ELR (cell line): Measurements from ENCODE around the gene GPR82.
A peak's percentile ranks its signal among the peaks of the same experiment; 100 is the strongest.
"Not testable (repeated sequence)": the region's sequence is repeated elsewhere in the genome, so short reads cannot be mapped to it uniquely, and the experiment has no call there.

ENCODE experiments used
- DNase-seq: peaks from one replicate; pipeline ENCODE4 v3.0.0-alpha.2; 2015; ENCODE audit warnings: low read depth

The GPR82 gene, protein sequence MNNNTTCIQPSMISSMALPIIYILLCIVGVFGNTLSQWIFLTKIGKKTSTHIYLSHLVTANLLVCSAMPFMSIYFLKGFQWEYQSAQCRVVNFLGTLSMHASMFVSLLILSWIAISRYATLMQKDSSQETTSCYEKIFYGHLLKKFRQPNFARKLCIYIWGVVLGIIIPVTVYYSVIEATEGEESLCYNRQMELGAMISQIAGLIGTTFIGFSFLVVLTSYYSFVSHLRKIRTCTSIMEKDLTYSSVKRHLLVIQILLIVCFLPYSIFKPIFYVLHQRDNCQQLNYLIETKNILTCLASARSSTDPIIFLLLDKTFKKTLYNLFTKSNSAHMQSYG

DNA sequence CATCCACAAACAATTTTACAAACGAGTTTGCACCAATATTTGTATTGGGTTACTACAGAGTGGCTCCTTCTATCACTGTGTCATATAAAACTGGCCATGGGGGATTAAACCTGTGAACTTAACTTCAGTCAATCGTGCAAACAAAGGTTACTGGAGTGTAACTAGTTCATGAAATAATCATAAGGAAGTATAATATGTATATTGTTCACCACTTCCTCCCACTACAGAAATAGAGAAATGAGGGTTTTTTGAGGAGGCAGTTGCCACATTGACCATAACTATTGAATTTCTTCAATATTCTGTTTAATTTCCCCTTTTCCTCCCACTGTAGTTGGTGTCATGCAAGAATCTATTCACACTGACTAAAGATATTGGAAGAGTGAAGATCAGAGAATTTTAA lies at the start of gene GPR82:
Gene GPR82, plus strand, starts transcription at position 356 of the 400 bp plus-strand sequence. CDS start 2,846 bp downstream, outside the sequence.
- DNase-seq = no peak

DNA sequence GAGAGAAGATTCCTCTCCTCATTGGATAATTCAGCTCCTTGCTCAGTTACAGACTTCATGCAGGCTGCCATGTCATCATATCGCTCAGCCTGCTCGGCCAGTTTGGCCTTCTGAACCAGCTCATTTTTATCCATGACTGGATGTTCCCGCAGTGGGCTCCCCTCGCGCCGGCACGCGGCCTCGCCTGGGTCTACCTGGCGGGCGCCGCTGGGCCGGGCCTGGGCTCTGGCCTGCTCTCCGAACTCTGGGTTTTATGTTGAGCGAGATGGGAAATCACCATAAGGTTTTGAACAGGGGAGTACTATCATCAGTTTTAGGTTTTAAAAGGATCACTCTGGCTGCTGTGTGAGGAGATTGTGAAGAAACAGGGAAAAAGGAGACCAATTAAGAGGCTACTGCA lies 47.6 kb upstream of the GPR82 start:
- not testable (repeated sequence) for DNase-seq

DNA sequence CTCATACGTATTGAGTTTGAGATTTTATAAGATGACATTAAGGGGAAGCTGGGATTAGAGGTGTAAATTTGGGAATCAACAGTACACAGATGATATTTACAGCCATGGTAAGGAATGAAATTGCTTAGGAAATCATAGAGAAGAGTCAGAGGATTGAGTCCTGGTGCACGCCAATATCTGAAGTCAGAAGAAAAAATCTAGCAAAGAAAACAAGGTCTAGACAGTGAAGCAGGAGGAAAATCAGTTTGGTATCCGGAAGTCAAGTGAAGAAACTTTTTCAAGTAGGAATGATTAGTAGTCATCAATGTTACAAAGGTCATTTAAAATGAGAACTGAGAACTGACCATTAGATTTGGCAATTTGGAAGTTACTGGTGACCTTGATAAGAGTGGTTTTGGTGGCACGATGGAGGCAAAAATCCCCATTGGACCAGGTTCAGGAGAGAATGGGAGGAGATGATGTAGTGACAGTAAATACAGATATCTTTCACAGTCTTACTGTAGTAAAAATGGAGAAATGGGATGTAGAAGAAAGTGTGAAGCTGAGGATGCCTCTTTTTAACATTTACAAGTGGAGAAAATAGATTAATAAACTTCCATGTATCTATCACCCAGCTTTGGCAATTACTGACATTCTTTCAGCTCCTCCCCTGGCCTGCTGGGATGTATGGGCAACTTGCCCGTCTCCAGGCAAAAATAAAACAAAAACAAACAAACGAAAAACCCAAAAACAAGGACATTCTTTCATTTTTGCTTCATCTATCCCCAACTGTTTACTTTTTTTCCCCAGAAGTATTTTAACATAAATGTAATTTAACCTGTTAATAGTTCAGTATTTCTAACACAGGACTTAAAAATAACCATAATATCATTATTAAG lies 46.6 kb upstream of the GPR82 start:
- DNase-seq = no peak

DNA sequence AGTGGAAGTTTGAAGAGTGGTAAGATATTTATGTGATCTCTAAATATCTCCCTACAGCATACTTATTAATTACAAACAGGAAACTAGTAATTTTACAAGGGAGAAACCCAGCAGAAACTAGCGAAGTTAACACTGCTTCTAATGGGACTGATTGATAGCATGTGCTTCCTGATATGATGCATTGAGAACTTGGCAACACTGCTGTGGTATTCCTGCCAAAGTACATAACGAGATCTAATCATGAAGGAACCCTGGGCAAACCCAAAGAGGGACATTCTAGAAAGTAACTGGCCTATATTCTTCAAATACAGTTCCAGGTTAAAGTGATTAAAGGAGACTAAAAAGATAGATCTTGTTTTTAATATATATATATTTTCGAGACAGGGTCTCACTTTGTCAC lies 39.8 kb upstream of the GPR82 start:
- no peak for DNase-seq

DNA sequence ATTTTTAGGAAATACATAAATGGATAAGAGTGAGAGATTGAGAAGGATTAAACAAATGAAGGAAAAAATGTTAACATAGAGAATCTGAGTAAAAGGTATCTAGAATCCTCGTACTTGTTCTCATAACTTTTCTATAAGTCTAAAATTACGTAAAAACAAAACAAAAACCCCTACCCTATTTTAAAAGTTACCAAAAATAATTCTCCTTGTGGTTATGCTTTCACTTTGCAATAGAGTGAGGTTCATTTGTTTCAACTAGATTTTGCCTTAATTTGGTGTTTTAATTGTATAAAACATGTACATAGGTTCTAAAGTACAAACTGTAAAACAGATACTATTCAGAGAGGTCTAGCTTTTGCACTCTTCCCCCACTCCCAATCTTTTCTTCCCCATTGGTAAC lies 39.0 kb upstream of the GPR82 start:
- no peak for DNase-seq

DNA sequence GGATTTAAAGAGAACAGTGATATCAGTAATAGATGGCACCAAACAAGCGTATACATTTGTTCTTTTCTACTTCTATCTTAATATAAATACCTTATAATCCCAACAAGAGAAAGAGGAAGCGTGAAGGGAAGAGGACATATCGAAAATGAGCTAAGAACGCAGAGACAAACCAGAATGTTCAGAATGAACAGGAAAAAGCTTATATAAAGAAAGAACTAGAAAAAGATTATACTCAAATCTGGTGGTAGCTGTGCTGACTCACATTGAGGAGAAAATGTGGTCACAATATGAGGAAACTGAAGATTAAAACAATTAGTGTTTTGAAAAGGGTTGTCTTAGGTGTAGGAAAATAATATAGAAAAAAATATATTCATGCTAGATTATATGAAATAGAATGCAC lies 37.2 kb upstream of the GPR82 start:
- no peak for DNase-seq

DNA sequence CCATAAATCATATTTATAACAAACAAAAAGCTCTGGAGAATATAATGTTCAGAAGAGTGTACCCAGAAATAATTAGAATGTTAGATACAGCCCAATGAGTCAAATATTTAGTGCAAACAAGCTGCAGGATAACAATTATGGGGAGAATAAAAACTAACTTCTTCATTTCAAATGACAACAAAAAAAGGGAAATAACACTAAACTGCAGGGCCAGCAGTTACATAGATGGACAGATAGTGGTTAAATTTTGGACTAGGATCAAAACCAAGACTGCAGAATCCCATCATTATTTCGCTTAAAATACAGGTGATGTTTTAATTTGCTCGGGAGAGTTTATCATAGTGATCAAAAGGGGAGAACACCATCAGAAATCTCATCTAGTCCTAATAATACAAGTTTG lies 35.8 kb upstream of the GPR82 start:
- DNase-seq = no peak

DNA sequence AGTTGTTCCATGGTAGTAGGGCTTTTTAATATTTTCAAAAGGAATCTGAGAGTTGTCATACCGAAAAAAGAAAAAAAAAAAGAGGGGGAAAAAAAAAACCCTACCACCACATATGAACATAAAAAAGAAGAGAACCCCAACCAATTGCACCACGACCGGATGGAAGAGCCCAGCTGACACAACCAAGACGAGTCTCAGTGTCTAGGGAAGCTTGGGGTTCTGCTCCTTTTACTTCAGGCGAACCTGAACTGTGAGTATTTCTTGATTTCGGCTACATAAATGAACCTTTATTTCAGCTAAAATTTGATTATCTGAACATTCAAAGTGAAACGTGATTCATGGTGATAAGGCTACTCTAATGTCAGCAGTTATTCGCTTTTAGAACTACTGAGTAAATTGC lies 35.1 kb upstream of the GPR82 start, which contains the start of gene GPR34:
Gene GPR34, plus strand, starts transcription at position 139 of the 400 bp plus-strand sequence. CDS start 6,661 bp downstream, outside the sequence.
- DNase-seq = no peak

DNA sequence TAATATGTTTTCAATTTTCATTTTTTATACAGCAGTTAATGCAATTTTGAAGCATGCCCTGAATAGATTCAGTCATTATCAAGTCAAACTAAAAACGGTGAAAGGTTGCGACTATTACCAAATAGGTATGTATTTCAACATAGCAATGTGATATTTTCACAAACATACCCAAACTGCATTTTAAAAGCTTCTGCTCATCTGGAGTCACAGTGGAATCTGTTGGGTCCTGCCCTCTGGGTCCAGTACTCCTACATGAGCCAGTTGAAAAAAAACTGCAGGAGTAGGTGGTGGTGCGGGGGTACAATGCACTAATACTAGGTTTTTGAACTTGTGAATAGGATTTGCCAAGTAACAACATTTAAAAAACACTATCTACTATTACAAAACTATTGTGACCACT lies 34.3 kb upstream of the GPR82 start:
- no peak for DNase-seq

DNA sequence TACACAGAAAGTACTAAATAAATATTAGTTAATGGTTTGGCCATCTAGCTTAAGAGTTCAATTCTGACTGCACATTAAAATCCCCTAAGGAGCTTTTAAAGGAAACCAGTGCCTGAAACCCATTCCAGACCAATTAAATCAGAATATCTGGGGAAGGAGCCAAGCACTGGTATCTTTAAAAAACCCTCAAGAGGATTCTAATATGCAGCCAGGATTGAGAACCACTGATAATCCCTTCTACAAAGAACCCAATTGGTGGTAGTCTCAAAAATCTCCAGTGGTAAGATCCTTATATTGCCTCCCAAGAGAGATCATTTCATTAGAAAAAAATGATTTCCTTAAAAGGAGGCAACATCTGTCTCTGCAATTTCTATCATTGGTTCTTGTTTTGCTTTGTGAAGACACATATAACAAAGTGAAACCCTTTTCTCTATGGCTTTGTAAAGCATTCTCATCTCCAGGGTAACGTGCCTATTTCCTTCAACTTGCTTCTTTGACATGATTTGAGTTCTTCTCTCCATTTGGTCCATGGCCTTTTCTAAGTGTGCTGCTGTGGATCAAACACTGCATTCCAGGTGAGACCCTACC lies 31.7 kb upstream of the GPR82 start:
- no peak for DNase-seq

DNA sequence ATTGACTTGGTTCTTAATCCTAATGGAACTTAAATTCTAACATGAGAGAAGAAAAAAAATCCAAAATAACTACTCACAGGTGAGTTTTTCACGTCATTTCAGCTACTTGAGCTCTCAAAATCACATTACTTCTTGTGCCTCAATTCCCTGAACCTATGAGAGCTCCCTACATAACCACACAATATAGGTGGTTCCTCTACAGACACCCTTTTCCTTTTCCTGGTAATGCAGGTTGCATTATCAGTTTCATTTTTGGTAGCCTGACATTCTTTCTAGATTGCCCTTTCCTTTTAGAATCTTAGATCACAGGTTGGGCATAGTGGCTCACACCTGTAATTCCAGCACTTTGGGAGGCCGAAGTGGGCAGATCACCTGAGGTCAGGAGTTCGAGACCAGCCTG lies 31.0 kb upstream of the GPR82 start:
- DNase-seq = no peak

DNA sequence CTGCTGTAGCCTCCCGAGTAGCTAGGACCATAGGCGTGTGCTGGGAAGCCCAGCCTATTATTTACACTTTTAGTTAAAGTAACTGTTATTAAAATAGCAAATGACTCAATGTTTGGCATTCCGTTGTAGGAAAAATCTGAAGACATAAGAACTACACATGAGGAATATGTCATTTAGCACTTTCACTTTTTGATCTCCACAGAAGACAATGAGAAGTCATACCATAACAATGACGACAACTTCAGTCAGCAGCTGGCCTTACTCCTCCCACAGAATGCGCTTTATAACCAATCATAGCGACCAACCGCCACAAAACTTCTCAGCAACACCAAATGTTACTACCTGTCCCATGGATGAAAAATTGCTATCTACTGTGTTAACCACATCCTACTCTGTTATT lies 28.6 kb upstream of the GPR82 start:
- peak; percentile 2 for DNase-seq

DNA sequence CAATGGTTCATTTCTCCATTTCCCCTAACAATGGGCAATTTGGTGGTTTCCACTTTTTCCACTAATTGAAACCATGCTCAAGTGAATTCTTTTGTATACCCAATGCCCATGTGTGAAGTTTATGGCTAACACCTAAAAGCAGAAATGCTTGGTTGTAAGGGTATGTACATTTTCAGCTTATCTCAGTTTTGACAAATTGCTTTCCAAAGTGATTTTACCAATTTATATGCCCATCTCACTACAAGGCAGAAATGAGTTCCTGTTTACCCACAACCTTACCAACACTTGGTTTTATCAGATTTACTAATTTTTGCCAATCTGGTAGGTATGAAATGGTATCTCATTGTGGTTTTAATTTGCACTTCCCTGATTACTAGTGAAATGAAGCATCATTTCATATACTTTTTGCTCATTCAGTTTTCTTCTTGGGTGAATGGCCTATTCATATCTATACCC lies 20.4 kb upstream of the GPR82 start:
- DNase-seq = no peak

DNA sequence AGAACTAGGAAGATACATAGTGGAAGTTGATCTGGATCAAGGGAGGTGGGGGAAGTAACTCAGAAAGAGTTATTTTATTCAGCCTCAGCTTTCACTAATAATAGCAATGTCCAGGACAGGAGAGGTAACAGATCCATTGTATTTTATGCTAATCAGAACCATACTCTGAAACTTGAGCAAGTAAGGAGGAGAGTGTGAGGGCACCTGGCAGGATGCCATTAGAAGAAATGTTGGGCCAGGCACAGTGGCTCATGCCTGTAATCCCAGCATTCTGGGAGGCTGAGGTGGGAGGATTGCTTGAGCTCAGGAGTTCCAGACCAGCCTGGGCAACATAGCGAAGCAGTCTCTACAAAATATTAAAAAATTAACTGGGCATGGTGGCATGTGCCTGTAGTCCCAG lies 18.9 kb upstream of the GPR82 start:
- DNase-seq = no peak

DNA sequence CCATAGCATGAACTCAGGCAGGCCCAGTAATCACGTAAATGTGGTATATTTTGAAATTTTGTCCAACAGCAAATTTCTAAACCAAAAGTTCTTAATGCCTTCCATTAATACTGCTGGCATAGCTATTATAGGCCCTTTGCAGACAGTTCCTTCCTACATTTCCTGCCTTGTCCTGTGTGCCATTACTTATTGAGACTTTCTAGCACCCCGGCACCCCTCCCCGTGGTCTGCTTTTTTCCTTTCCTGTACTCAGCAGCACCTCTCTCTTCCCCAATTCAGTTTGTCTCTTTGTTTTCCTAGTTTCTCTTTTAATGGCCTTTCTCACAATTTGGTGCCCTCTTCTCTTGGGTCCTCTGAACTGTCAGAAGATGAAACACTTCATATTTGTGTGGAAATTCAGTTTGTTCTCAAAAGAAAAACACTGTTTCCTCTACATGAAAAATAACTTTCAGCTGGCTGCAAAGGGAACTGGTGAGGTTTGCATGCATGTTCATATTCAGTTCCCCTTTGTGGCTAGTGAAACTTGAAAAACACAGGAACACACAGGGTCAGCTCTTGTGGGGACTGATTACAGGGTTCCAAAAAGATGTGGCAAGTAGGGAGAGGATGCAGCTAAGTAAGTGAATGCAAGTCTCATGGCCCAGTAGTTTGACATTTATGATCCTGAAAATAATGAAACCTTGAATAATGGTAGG lies 18.2 kb upstream of the GPR82 start:
- no peak for DNase-seq

DNA sequence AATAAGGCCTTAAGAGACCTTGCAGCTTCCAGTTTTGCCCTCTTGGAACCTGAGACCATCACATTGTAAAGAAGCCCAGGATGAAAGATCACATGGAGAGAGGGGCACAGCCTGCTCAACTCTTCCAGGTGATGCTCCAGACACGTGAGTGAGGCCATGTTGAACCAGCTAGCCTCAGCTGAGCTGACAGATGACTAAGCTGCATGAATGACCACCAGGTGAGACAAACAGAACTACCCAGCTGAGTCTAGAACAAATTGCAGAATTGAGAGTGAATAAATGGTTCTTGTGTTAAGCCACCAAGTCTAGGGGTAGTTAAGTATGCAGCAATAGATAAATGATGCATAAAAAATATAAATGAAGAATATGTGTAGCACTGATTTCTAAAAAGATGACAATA lies 16.8 kb upstream of the GPR82 start:
- no peak for DNase-seq

DNA sequence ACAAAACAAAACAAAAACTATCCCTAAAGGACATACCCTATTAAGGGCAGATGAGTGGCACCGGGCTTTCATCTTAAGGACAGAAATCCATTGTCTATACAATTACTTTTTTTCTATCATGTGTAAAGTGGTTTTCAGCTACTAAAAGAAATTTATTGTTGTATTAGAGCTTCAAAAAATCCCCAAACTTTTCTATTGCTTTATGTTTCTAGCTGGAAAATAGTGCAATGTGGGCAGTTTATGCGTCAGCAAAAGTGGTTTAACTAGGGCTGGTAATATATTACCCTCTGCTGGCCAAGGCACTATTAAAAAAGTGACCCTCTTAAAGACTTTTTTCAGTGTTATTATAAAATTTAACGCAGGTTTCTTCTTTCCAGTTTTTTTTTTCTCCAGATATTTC lies 15.5 kb upstream of the GPR82 start:
- DNase-seq = peak; percentile 1

DNA sequence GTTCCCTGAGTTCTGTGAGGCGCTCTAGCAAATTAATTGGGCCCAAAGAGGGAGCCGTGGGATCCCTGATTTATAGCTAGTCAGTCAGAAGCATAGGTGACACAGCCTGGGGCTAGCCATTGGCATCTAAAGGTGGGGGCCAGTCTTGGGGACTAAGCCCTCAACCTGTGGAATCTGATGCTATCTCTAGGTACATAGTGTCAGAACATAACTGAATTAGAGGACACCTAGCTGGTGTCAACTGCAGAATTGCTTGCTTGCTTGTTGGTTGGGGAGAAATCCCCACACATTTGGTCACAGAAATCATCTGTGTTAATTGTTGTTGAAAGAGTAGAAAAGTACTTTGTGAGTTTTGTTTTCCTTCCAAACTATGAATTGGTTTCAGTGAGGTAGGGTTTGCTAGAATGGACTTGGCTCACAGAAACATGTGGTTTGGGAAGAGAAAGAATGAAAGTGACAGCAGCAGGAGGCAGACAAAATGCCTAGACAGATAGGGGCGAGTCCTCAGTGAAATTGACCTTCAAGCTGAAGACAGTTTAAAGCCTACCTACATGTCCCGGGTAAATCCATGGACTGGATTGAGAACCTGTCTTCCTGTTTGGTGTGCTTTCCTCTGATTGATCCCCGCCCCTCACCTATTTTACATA lies 12.8 kb upstream of the GPR82 start:
- no peak for DNase-seq

DNA sequence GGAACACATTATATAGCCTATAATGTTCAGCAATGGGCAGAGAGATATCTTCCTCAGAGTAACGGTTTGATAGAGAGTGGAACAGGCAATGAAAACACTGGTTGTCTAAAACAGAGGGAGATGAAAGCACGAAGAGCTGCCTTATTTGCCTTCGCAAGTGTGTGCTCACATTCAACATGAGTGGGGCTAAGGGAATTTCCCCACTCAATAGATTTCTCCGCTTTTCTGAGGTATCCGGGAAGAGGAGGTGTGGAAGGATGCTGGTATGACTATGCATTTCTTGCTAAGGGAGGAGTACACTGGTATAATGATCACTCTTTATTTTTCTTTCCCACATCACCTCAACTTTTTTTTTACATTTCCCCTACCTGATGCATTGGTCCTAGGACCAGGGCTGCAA lies 7.8 kb upstream of the GPR82 start:
- no peak for DNase-seq

DNA sequence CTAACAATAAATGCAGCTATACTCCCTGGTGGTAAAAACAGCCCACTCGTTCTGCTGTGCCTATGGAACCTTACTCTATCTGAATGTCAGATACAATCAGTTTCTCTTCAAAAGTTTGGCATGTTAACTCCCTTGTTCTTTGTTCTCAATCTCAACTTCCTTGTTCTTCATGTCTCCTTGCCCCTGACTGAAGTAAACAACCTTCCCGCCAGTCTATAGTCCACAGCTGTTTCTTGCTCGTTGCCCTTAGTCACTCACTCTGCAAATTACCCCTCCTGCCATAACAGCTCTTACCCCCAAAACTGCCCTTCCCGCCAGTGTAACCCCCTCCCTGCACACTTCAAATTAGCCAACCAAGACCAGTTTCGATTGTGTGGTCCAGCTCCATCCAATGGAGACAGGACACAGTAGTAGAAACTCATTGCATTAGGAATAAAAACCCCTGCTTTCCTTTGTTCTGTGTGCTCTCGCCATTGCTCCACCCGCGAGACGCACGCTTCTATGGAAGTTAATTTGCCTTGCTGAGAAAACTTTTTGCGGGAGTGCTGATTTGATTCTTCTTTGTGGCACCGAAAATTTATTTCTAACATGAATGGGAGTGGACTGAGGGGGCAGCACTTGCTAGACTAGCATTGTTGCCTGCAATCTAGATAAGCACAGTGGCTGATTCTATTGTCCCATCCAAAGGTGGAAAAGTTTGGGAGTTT lies 7.1 kb upstream of the GPR82 start:
- no peak for DNase-seq
